HCT116 (cell line): ENCODE data around the gene EDN1.

Experiments
- EZH2phosphoT487 ChIP-seq: fragments of 200-600 bp; IDR thresholded peaks from 2 replicates; pipeline ENCODE4 v1.6.1; 2018; ENCODE audit warnings: antibody characterized with exemption, borderline replicate concordance
- POLR2AphosphoS5 ChIP-seq: IDR thresholded peaks from 2 replicates; pipeline ENCODE4 v1.6.1; 2011; ENCODE audit warnings: mild to moderate bottlenecking, low read depth, low read length, moderate library complexity

GRCh38 chr6:12336121-12336971 lies 46.2 kb downstream of the EDN1 start:
- TF ChIP-seq POLR2AphosphoS5: no peak
- no peak for TF ChIP-seq EZH2phosphoT487
